IMR-90 (cell line): ENCODE results near the gene ZFHX3. TPM values are rescaled to one million over a fixed set of nuclear protein-coding genes. Genes with fewer than 3 reads are reported as not detected.

Experiments used
- ATAC-seq: fragments of 200-7000 bp; cut with Tn5 transposase; 2 replicates; pipeline ENCODE4 v1.9.1; 2020; ENCODE audit warnings: low read depth, mild to moderate bottlenecking, moderate library complexity
- BruUV-seq: library from RNA; stranded (reverse); fragments of 400-500 nt; replicated peaks from 2 replicates; lab custom pipeline; 2021; lab: Mats Ljungman, UMichigan
- CTCF ChIA-PET: fragments of 300-600 bp; formaldehyde crosslinking; extraction: SDS; loops from one replicate; lab custom pipeline; 2021; ENCODE audit warnings: antibody characterized with exemption; lab: Yijun Ruan, JAX
- POLR2A ChIA-PET: fragments of 300-600 bp; sonication (Branson Sonifier 250); formaldehyde crosslinking; loops from one replicate; lab custom pipeline; 2022; ENCODE audit warnings: antibody characterized with exemption; ENCODE audit not compliant: unreplicated experiment; lab: Charles Lee
- DNase-seq: peaks from one replicate; pipeline ENCODE4 v3.0.0; 2013
- H2AFZ ChIP-seq: replicated peaks from 2 replicates; pipeline ENCODE3; 2013; ENCODE audit warnings: low read length, mild to moderate bottlenecking; ENCODE audit not compliant: poor library complexity
- H2AK5ac ChIP-seq: 2 replicates; pipeline ENCODE4 v1.6.1; 2013; ENCODE audit warnings: low read depth, low read length, inconsistent platforms
- H2AK9ac ChIP-seq: replicated peaks from 2 replicates; pipeline ENCODE3; 2013; ENCODE audit warnings: mild to moderate bottlenecking, low read depth, low read length, moderate library complexity; ENCODE audit not compliant: poor library complexity
- H2BK120ac ChIP-seq: 2 replicates; pipeline ENCODE4 v1.6.1; 2013; ENCODE audit warnings: low read depth, low read length, inconsistent platforms
- H2BK15ac ChIP-seq: 3 replicates; pipeline ENCODE4 v1.6.1; 2013; ENCODE audit warnings: low read depth, low read length, inconsistent platforms
- H2BK20ac ChIP-seq: 2 replicates; pipeline ENCODE4 v1.6.1; 2013; ENCODE audit warnings: low read depth, mild to moderate bottlenecking, inconsistent platforms, low read length, moderate library complexity
- H2BK5ac ChIP-seq: 2 replicates; pipeline ENCODE4 v1.6.1; 2013; ENCODE audit warnings: mild to moderate bottlenecking, low read depth, low read length, inconsistent platforms; ENCODE audit not compliant: poor library complexity, severe bottlenecking
- H3K14ac ChIP-seq: replicated peaks from 2 replicates; pipeline ENCODE4 v1.6.1; 2013; ENCODE audit warnings: low read depth, low read length, inconsistent platforms
- H3K18ac ChIP-seq: 2 replicates; pipeline ENCODE4 v1.6.1; 2013; ENCODE audit warnings: low read depth, low read length, control low read depth
- H3K23ac ChIP-seq: 2 replicates; pipeline ENCODE4 v1.6.1; 2013; ENCODE audit warnings: low read depth, low read length, inconsistent platforms
- H3K27ac ChIP-seq: 2 replicates; pipeline ENCODE4 v1.5.1; 2013; ENCODE audit warnings: mild to moderate bottlenecking, control low read depth, low read length; ENCODE audit not compliant: insufficient read depth
- H3K27me3 ChIP-seq: 2 replicates; pipeline ENCODE4 v1.6.1; 2013; ENCODE audit warnings: low read length; ENCODE audit not compliant: control insufficient read depth, insufficient read depth
- H3K36me3 ChIP-seq: 2 replicates; pipeline ENCODE4 v1.6.1; 2013; ENCODE audit warnings: low read length, mixed read lengths; ENCODE audit not compliant: control insufficient read depth, insufficient read depth
- H3K4ac ChIP-seq: 2 replicates; pipeline ENCODE4 v1.6.1; 2013; ENCODE audit warnings: low read depth, low read length, inconsistent platforms
- H3K4me1 ChIP-seq: 2 replicates; pipeline ENCODE4 v1.6.1; 2013; ENCODE audit warnings: low read length, mixed read lengths; ENCODE audit not compliant: control insufficient read depth, insufficient read depth
- H3K4me2 ChIP-seq: 2 replicates; pipeline ENCODE4 v1.6.1; 2013; ENCODE audit warnings: low read depth, mild to moderate bottlenecking, control low read depth, low read length, moderate library complexity
- H3K4me3 ChIP-seq: 2 replicates; pipeline ENCODE4 v1.5.1; 2013; ENCODE audit warnings: low read depth, mild to moderate bottlenecking, control low read depth, low read length, moderate library complexity; ENCODE audit not compliant: insufficient read depth
- H3K56ac ChIP-seq: 2 replicates; pipeline ENCODE4 v1.6.1; 2013; ENCODE audit warnings: low read length, inconsistent platforms; ENCODE audit not compliant: insufficient read depth; ENCODE audit errors: extremely low read depth
- H3K79me1 ChIP-seq, 2 experiments: 2 replicates each; pipeline ENCODE4 v1.6.1; 2013; ENCODE audit warnings: low read length in 2 of 2, inconsistent platforms in 1 of 2, low read depth in 1 of 2
- H3K9ac ChIP-seq: 2 replicates; pipeline ENCODE4 v1.6.1; 2013; ENCODE audit warnings: low read depth, low read length, control low read depth
- H3K9me1 ChIP-seq: 2 replicates; pipeline ENCODE4 v1.6.1; 2013; ENCODE audit warnings: low read length, inconsistent platforms; ENCODE audit not compliant: insufficient read depth
- H3K9me3 ChIP-seq: 2 replicates; pipeline ENCODE4 v1.6.1; 2013; ENCODE audit warnings: low read length; ENCODE audit not compliant: control insufficient read depth, insufficient read depth
- H4K20me1 ChIP-seq: 2 replicates; pipeline ENCODE4 v1.6.1; 2013; ENCODE audit warnings: low read length, inconsistent platforms; ENCODE audit not compliant: insufficient read depth
- H4K5ac ChIP-seq: 2 replicates; pipeline ENCODE4 v1.6.1; 2013; ENCODE audit warnings: mild to moderate bottlenecking, low read depth, low read length, control low read depth
- H4K8ac ChIP-seq, 2 experiments: 2 replicates each; pipeline ENCODE4 v1.6.1; 2013; ENCODE audit warnings: low read depth in 2 of 2, low read length in 2 of 2, control low read depth in 1 of 2, inconsistent platforms in 1 of 2
- H4K91ac ChIP-seq: 2 replicates; pipeline ENCODE4 v1.6.1; 2013; ENCODE audit warnings: low read depth, low read length, inconsistent platforms; ENCODE audit not compliant: insufficient read depth
- ELK1 ChIP-seq: fragments of 150-350 bp; IDR thresholded peaks from 2 replicates; pipeline ENCODE4 v1.6.1; 2016; ENCODE audit warnings: low read depth, mild to moderate bottlenecking, low read length, moderate library complexity, borderline replicate concordance
- NFE2L2 ChIP-seq: fragments of 150-350 bp; IDR thresholded peaks from 2 replicates; pipeline ENCODE4 v1.6.1; 2016; ENCODE audit warnings: low read depth, mild to moderate bottlenecking, low read length
- dilution Hi-C: fragments of 300-500 bp; cut with HindIII; formaldehyde crosslinking; loops from one replicate; pipeline ENCODE4 v1.14.3; 2018; ENCODE audit warnings: low sequenced_read_pairs; ENCODE audit not compliant: unreplicated experiment
- in situ Hi-C: fragments of 300-500 bp; cut with MboI; formaldehyde crosslinking; loops from 3 replicates; pipeline ENCODE4 v1.14.3; 2019; ENCODE audit warnings: low sequenced_read_pairs, inconsistent platforms, mixed read lengths
- intact Hi-C: fragments of 100-400 bp; cut with micrococcal nuclease; formaldehyde crosslinking; loops from 2 replicates; pipeline ENCODE4 v1.10.0; 2022
- polyA plus RNA-seq, 3 experiments: library from polyadenylated mRNA; depleted of rRNA; stranded (reverse); fragments of >200 nt; gene quantifications; 2 replicates each; pipeline ENCODE4 v1.2.3, GENCODE V29; 2012; ENCODE audit warnings: low replicate concordance in 1 of 3
- total RNA-seq: library from RNA; depleted of rRNA; stranded (reverse); fragments of >200 nt; gene quantifications from 2 replicates; pipeline ENCODE4 v1.2.3, GENCODE V29; 2012

The ZFHX3 gene
- total and polyA plus RNA-seq, 2 of the 4 experiments (the other 2 are of a cell fraction), result 1.4 to 1.7 TPM

- H3K79me1 ChIP-seq, result no peaks in the 10 kb centered on the region
- DNase-seq, result no peak
These were observed 298.8 kb downstream of the ZFHX3 start for GRCh38 chr16:72749091-72749490.

More at GRCh38 chr16:72749091-72749490, 298.8 kb downstream of the ZFHX3 start:
- no peak for ATAC-seq
- Histone ChIP-seq H2BK15ac (no peak overlapping the region), H3K4me2 (no peak overlapping the region), H3K36me3 (no peaks in the 10 kb centered on the region), H2AK9ac (no peak overlapping the region), H4K5ac (no peak overlapping the region), H4K20me1 (no peaks in the 10 kb centered on the region), H3K9ac (no peak overlapping the region), H2AFZ (no peak overlapping the region), H2BK5ac (no peak overlapping the region), H2AK5ac (no peak overlapping the region), H2BK120ac (no peak overlapping the region), H4K8ac (no peak overlapping the region), H3K56ac (no peak overlapping the region), H2BK20ac (no peak overlapping the region), H4K91ac (no peak overlapping the region), H3K9me1 (no peaks in the 10 kb centered on the region), H3K27me3 (no peaks in the 10 kb centered on the region), H3K27ac (no peak overlapping the region), H3K4me1 (no peaks in the 10 kb centered on the region), H3K9me3 (no peaks in the 10 kb centered on the region), H3K23ac (no peak overlapping the region), H3K4ac (no peak overlapping the region), H3K18ac (no peak overlapping the region), H3K14ac (no peak overlapping the region), H3K4me3 (no peak overlapping the region)
- dilution Hi-C loops, result no loop called here
- in situ Hi-C loops, result no loop called here
- intact Hi-C loops, result no loop called here
- CTCF ChIA-PET, result no interaction called here
- no TSS peak for BruUV-seq
- TF ChIP-seq NFE2L2 (no peak), ELK1 (no peak)
- POLR2A ChIA-PET, result no interaction called here
